AG08395 (cell line): ENCODE data around the gene PPFIA2.
A peak's percentile ranks its signal among the peaks of the same experiment; 100 is the strongest.
"Not testable (repeated sequence)": the region's sequence is repeated elsewhere in the genome, so short reads cannot be mapped to it uniquely, and the experiment has no call there.

Source experiments
- DNase-seq: peaks from one replicate; pipeline ENCODE4 v3.0.0; 2012; ENCODE audit warnings: mixed read lengths, low spot score

PPFIA2 gene

DNA sequence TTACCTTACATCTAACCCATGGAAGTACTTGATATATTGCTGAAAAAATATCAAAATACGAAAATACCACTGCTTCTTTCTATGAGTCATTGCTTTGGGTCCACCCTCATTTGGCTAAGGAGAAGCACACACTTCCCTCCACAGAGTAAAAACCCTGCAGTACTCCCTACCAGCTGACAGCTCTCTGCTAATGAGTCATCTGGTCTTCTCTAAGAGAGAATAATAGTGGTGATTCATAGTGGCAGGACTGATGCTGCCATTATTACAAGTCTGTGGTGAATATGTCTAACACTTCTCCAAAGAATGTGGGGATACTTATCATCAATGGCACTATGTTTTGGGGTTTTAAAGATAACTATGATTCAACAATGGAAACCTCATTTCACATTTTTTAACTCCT, 90.7 kb downstream of the PPFIA2 start:
- peak; percentile 84 for DNase-seq

DNA sequence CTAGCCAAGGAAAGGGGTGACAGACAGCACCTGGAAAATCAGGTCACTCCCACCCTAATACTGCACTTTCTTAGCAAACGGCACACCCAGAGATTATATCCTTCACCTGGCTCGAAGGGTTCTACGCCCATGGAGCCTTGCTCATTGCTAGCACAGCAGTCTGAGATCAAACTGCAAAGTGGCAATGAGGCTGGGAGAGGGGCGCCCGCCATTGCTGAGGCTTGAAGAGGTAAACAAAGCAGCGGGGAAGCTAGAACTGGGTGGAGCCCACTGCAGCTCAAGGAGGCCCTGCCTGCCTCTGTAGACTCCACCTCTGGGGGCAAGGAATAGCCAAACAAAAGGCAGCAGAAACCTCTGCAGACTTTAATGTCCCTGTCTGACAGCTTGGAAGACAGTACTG, 99.8 kb downstream of the PPFIA2 start:
- DNase-seq = not testable (repeated sequence)

DNA sequence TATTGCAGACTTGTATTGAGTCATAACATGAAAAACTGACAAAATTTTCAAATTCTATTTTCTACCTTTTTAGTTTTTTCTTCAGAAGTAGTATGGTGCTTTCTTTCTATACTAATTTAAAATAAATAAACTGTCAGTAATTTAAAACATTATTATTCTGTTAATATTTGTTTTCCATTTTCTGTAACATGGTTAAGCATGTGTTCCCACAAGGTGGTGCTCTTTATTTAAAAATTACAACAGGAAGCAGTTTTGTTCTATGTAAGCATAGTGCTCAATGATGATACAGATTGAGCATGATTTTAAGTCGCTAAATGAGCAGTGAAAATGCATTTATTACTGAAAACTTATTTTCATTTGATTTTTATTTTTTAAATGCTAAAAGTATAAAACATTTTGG, 114.6 kb downstream of the PPFIA2 start:
- DNase-seq = peak; percentile 40

DNA sequence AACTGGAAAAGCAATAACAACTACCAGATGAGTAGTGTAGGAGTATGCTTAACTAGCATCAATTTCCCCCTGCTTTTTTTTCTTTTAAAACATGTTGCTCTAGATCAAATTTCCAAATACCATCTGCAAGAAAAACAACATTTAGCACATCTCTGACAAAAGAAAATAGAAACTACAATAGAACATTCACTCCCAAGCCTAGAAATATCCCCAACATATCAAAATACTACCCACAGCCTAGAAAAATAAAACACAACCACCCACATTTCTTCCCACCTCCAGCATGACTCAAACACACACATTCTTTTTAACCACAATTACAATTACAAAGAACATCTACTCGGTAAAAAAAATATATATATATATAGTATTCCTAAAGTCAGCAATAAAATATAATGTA, 120.0 kb downstream of the PPFIA2 start:
- DNase-seq = no peak

DNA sequence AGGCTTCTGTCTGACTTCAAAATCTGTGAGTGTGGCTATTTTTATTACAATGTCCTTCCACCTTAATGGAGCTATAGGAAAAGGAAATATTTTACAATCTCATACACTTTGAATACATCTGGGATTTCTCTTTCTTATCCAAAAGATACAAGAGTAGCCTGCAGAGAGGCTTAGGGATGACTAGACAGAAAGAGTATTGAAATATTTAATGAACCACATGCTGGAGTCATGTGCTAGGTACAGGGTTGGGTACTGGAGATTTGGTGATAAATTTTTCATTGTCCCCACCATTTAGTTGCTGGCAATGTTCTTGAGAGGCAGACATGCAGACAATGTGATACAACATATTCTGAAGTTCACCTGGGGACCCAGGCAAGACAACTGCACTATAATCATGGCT, 126.0 kb downstream of the PPFIA2 start:
- no peak for DNase-seq

DNA sequence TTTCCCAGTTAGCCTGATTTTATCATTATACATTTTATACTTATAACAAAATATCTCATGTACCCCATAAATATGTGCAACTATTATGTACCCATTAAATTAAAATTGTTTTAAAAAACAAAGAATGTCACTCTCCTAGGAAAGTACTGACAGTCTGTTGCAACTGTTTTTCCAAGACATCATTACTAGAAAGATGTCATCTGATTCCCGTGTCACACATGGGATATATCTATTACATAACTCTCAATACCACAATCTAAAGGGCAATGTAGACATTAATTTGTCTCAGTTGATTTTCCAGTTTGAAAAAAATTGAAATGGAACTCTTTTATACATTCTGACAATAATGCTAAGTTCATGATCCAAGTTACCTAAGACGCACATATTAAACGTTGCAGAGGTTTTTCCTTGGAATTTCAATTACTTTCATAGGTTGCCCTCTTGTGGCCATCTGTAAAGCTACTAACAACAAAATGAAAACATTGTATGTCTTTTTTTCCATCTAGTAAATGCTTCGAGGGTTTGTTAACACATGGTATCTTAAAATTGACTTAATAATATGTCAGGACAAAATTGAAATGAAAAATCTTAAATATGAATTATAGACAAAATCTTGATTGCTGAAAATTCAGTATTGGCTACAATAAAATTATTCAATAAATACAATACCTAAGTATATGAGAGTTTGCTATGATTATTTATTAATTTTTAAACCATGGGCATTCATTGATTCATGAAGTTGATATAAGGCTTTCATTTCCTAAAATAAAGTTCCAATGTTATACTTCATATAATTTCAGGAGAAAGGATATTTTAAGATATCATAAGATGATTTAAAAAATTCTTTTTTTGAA, 131.6 kb downstream of the PPFIA2 start:
- peak; percentile 51 for DNase-seq

DNA sequence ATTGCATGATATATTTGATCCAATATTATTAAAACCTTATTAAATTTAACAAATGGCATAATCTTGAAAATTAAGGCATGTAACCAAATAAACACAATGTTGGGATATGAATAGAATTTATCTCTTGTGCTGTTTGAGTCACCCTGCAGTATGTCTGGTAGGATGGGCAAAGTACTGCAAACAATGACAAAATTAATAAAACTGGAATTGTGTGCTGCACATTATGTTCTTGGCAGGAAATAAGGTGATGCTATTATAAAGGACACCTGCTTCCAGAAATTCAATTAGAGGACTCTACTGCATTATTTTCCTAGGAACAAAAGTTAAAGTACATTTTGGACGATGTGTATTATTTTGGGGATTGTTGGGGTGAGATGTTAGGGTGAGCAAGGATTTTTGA, 132.7 kb downstream of the PPFIA2 start:
- no peak for DNase-seq

DNA sequence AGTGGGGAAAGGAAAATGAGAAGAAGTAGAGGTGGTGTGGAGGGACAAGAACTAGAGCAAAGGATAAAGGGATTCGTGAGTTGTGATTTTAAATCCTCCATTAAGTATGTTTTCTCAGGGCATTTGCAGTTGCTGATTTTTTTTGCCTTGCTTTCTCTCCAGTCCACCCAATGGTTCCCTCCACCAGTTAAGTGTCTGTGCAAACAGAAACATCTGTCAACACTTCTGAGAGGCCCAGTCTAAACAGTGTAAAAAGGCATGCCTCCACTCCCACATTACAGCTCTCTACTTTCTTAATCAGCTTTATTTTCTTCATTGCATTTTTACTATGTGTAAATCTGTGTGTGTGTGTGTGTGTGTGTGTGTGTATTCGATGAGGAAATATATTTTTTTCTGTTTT, 141.2 kb downstream of the PPFIA2 start:
- DNase-seq = no peak

DNA sequence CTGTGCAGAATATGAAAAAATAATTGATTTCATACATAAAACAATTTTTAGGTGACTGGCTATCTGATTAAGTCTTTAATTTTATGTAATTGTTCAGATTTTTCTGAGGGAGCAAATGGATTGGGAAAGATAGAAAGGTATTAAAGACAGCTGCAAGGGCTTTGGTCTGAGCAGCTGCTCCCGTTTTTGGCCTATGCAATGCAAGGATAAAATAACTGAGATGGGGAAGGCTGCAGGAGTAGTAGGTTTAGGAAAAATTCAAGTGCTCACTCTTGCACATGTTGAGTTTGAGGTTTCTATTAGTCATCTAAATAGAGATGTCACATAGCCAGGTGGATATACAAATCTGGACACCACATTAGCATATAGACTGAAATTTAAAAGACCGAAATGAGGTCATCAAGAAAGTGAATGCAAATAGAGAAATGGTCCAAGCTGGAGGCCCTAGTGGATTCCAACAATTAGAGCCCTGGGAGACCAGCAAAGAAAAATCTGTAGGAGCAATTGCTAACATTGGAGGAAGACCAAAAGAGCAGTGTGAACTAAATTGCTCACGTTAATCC, 144.0 kb downstream of the PPFIA2 start:
- DNase-seq = no peak

DNA sequence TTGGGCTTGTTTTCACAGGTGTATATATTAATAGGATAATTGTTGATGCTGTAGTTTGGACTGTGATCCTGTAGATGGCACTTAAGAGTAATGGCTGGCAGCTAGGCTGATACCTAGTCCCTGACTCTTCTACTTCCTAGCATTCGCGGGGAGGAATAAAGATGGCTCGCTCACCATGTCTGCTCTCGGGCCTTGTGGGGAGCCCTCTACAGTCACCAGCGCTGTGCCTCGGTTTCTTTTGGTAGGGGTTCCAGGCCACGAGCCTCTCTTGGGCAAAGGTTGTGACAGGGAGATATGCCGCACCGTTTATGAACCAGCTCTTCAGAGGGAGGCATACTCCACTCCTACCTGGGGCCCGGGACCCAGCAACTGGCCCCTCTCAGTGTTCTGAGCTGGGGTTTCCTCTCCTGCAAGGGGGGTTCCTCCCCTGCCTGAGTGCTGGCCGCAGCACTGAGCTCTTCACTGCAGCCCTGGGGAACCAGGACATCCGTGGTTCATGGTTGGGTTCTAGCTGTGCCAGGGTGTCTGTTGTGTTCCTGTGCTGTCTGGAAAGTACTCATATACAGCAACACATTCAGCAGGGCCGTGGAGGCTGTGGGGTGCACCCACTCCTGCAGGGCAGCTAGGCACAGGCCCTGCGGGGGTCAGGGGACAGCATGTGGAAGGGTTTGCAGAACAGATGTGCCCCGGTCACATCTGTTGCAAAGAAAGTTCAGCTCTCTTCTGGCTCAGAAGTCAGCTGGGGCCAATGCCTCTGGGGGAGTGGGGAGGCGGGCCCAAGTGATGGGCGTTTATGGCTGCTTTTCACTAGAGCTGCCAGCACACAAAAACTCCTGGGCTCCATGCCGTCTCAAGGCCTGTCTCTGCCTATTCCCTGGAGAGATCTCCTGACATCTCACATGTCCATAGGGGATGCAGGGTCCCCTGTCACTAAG, 147.9 kb downstream of the PPFIA2 start:
- DNase-seq = no peak

DNA sequence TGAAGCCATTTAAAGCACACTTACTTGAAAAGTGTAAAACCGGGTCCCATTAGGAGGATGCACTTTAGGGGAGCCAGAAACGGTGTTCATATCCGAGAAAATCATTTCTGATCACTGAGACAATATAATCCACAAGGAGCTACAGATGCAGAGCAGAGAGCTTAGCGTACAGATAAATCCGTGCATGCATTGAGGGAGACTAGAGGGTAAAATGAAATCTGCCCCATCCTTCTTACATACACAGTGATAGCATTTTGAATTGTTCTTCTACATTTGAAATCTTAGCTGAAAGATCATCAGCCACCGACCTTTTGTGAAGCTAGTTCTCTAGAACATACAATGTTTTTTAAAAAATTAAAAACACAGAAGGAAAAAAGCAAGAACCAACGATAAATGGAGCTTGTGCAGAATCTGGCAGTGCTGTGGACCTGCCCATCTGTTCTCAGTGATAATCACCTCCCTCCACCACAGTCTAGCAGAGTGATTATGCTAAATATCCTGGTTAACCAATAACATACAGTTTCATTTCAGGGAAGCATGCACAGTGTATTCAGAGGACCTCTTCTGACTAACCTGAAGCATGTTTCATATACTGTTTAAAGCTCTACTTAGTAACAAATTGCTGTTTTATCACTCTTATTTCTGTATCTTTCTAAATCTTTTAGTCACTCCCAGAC, 161.1 kb downstream of the PPFIA2 start:
- DNase-seq = no peak

DNA sequence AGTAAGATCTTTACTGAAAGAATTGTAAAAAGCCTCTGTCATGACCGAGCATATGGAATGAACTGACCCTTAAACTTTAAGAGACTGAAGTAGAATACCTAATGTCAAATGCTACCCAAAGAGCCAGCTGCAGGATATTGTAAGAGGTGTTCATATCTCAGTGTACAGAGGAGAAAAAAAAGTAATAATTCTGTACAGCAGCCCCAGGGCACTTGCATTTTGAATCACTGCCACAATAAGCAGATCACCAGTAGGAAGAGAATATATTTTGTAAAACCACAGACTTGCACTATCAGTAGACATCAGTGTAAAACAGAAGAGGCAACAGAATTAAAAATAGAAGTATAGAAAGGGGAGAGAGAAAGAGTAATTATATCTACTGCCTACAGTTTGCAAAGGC, 162.6 kb downstream of the PPFIA2 start:
- DNase-seq = no peak

DNA sequence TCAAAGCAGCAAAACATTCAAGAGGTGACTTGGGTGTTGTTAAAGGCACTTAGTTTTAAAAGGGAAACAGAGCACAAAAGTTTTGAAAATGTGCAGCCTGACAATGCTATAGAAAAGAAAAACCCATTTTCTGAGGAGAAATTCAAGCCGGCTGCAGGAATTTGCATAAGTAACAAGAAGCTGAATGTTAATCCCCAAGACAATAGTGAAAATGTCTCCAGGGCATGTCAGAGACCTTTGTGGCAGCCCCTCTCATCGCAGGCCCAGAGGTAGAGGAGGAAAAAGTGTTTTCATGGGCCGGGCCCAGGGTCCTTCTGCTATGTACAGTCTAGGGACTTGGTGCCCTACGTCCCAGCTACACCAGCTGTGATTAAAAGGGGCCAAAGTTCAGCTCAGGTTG, 167.9 kb downstream of the PPFIA2 start:
- no peak for DNase-seq

DNA sequence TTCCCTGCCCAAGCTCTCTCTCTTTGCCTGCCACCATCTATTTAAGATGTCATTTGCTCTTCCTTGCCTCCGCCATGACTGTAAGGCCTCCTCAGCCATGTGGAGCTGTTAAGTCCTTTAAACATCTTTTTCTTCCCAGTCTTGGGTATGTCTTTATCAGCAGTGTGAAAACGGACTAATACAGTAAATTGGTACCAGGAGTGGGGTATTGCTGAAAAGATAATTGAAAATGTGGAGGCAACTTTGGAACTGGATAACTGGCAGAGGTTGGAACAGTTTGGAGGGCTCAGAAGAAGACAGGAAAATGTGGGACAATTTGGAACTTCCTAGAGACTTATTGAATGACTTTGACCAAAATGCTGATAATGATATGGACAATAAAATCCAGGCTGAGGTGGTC, 168.4 kb downstream of the PPFIA2 start:
- not testable (repeated sequence) for DNase-seq

DNA sequence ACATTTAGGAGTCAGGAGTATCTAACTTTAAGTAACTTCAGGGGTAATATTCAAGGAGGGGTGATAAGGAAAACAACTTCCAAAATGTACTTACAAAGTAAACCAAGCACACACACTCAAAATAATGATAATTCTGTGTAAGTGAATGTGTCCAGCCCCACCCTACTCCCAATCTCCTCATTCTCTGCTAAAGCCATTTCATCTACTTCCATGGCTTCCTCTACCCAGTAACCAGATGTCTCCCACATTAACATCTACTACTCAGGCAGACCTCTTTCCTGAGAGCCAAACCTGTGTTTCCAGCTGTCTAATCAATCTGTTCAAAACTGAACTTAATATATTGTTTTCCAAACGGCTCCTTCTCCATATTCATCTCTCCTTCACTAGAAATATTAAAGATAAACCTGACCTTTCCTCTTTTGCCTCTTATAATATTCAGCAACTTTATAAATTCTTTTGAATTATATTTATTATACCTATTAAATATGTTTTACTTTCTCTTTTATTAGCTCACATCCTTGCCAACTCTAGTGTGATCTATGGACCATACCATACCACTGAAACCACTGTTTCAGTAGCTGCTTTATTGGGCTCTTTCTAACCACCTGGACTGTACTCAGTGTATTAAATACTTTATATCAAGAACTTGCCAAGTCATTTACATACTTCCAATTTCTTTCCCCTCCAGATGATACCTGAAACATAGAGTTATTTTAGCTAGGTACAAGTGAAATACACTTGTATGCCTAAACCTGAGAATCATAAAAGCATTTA, 170.7 kb downstream of the PPFIA2 start:
- DNase-seq = no peak

DNA sequence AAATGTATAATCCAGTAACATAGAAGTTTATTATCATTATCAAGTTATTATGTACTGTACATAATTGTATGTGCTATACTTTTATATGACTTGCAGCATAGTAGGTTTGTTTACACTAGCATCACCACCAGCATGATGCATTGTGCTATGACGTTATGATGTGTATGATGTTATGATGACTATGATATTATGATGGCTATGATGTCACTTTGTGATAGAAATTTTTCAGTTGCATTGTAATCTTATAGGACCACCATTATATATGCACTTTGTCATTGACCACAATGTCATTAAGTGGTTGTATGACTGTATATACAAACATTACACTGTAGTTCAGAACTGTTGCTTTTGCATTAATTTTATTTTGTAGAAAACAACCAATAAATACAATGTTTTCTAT, 173.4 kb downstream of the PPFIA2 start:
- DNase-seq = no peak

DNA sequence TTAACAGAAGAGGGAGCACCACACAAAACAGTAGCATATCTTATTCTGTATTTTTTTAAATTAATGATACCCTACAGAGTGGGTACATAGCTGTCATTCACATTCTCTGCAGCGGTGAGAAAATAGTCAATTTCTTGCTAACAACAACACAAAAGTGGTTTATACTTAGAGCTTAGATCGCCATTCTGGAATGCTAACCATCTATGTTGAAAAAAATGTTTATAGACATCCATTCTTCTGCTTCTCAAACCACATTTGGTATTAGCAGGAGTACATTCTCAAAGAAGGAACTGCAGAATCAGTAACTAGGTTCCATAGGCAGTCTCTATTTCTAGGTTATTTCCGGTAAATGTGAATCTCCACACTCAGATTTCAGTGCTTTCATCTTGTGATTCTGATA, 185.9 kb downstream of the PPFIA2 start:
- peak; percentile 2 for DNase-seq

DNA sequence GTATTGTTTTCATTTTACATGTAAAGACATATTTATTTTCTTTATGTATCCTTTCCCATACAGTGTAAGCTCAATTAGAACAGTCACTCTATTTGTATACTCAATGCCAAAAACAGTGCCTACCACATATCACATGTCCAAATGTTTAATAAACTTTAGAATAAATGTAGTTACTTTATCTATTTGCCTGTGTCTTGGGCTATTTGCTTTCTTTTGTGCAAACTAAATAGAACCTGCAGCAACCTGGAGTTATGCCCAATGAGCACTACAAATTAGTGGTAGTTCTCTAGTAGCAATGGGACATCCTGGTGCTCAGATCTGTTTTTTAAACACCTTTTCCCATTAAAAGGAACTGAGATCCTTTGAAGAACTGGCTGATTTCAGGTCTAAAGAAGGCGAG, 186.7 kb downstream of the PPFIA2 start:
- DNase-seq = no peak

DNA sequence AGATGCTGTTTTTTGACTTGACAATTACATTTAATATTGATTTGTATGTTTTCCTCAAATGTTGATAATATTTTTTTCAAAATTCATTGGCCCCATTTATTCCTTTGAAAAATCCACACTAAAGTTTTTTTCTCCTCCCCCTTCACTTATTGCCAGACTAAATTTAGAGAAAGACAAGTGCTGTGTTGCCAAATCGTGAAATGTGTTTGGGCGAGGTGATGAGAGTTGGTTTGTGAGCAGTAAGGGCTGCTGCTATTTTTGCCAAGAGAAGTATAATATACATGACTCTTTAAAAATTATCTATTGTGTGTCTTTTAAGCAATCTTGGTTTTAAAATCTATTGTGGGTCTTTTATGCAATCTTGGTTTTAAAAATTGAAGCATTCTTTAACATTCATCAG, 188.9 kb downstream of the PPFIA2 start:
- no peak for DNase-seq

DNA sequence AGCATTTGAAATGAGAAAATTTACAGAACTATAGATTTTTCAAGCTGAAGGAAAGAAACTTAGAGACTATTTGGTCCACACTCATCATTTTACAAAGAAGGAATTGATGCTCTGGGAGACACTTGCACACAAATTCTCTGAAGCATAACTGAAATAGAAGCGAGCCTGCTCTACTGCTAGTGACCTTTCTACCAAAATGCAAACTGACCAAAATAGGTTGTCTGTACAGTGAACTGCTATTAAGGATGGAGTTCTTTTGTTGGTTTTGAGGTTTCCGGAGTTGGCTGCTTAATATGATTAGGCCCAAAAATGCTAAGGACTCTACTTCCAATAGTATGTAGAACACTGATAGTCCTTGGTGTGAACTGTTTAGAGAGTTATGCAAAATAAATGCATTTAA, 194.9 kb downstream of the PPFIA2 start:
- DNase-seq = no peak

DNA sequence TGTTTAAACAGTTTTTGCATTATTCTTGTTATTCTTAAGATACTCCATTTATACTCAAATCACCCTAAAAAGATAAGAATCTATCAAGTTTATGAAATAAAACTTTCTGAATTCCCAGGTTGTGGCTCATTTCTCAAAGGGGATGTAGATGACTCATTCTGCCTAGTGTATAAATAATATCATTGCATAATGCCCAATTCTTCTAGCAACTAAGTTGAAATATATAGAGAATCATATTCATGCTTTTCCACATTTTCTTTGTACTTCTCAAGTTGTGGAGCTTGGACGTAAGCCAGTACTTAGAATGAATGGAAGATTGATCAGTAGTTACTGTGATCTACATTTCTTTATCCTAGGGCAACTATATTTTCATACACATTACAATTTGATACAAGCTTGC, 201.1 kb downstream of the PPFIA2 start:
- peak; percentile 4 for DNase-seq
